ENCODE data around the gene CNIH3.

CNIH3 gene

GRCh38 chr1:224747578-224747977, 131.5 kb downstream of the CNIH3 start:
- no peak for TF ChIP-seq CTCF (IDR thresholded peaks at IDR 0.05; ENCODE audit: extremely low read depth, missing control alignments)
- peak; percentile 51 for DNase-seq (ENCODE audit: low spot score)

DNA sequence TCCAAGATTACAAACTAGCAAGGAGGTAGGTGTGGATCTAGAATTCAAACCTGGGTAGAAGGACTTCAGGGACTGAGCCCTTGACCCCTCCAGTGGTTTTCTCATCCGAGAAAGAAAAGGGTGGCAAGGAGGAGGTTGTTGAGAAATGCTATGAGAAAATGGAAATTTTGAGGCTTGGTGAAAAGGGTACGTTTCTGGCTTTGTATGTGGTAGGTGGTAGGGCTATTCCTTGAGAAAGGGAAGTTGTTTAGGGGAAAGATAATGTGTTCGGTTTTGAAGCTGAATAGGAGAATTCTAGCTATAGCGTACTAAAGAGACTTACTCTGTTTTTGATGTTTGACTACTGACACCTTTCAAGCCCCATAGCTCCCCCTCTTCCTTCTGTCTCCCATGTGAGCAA, 133.8 kb downstream of the CNIH3 start:
- DNase-seq (ENCODE audit: low spot score): no peak
- no peak for TF ChIP-seq CTCF (IDR thresholded peaks at IDR 0.05; ENCODE audit: extremely low read depth, missing control alignments)

DNA sequence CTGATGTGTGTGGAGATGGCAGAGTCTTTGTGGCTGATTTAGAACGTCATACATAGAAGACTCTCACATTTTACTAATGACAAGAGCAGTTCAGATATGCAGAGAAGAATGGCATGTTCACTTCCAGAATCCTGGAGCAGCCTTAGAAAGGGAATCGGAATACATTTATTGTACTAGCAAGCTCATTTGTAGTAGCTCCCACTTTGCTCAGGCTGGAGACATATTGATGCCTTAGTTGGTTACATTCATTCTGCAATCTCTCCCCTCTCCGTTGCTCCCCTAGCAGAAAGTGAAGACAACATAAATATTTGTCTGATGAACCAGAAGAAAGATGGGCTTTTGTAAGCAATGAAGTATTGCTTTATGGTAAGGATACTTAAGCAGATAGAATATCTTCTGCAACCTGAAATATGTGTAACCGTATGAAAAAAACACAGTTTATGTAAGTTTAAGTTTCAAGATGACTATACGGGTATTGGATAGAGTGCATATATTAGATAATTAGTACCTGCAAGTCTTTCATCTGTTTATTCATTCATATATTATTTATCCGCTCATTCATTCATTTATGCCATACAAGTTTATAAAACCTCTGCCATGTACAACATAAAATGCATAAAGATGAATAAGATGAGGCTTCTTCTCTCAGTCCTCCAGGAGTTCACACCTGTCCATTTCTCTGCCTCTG, 135.7 kb downstream of the CNIH3 start:
- no peak for TF ChIP-seq CTCF (IDR thresholded peaks at IDR 0.05; ENCODE audit: extremely low read depth, missing control alignments)
- DNase-seq (ENCODE audit: low spot score): no peak

- no peak for DNase-seq (ENCODE audit: low spot score)
- no peak for TF ChIP-seq CTCF (IDR thresholded peaks at IDR 0.05; ENCODE audit: extremely low read depth, missing control alignments)
Observed at GRCh38 chr1:224753491-224753890, 137.4 kb downstream of the CNIH3 start.

DNA sequence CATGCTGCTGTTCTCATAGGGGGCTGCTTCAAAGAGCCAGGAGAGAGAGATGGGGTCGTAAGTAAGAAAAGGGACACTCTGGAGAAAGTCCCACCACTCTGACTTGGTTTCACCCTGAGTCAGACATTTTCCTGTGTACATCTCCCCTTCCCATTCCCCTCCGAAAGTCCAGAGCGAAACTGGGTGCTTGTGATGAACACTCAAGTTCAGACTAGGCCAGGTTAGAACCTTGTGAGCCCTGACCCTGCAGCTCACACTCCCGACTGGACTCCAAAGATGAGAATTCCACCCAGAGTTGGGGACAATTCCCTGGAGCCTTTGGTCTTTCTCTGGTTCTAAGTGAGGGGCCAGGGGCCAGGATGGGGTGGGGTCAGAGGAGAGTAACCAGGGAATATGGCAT, 139.5 kb downstream of the CNIH3 start:
- no peak for DNase-seq (ENCODE audit: low spot score)
- no peak for TF ChIP-seq CTCF (IDR thresholded peaks at IDR 0.05; ENCODE audit: extremely low read depth, missing control alignments)

DNA sequence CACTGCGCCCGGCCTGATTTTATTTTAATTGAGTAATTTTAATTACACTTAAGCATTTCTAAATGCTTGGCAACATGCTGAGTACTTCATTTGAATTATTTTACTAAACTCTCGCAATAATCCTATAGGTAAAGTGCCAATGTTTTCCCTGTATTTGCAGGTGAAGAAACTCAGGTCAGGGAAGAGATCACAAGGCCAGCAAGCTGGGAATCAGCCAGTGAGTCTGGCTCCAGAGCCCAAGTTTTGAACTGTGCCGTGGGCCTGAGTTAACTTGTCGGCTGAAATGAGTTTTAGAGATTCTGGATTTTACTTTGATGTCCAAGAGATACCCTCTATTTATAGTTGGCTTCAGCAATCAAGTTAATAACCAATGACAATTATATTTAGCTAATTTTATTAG, 141.4 kb downstream of the CNIH3 start:
- no peak for DNase-seq (ENCODE audit: low spot score)
- TF ChIP-seq CTCF (IDR thresholded peaks at IDR 0.05; ENCODE audit: extremely low read depth, missing control alignments): no peak

- DNase-seq (ENCODE audit: low spot score): no peak
- no peak for TF ChIP-seq CTCF (IDR thresholded peaks at IDR 0.05; ENCODE audit: extremely low read depth, missing control alignments)
Observed at GRCh38 chr1:224759135-224759534, 143.0 kb downstream of the CNIH3 start.

All from GM20000 (cell line).